ENCODE measurements around the gene FMN1.

DNA sequence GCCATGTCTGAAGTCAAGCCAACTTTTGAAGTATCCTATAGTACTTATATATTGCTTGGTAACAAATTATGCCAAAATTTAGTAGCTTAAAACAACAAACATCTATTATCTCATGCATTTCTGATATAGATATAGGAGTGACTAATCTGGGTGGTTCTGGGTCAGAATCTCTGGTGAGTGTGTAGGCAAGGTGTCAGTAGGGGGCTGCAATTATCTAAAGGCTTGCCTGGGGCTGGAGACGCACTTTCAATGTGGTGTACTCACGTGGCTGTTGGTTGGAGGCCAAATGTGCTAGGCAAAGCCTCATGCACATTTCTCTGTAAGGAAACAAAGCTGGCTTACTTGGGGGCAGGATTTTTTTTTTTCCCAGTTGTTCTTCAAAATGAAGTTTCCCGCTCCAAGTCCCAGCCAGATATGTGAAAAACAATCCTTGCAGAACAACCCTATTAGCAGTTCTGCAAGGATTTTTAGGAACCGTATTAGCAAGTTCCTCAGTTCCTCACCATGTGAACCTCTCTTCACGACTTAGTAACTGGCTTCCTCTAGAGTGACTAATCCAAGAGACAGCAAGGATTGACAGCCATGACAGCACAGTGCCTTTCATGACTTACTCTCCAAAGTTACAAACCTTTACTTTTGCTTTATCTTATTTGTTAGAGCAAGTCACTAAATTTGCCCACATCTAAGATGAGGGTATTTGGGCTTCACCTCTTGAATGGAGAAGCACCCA lies 450.9 kb downstream of the FMN1 start:
- TF ChIP-seq, protein P1, sequence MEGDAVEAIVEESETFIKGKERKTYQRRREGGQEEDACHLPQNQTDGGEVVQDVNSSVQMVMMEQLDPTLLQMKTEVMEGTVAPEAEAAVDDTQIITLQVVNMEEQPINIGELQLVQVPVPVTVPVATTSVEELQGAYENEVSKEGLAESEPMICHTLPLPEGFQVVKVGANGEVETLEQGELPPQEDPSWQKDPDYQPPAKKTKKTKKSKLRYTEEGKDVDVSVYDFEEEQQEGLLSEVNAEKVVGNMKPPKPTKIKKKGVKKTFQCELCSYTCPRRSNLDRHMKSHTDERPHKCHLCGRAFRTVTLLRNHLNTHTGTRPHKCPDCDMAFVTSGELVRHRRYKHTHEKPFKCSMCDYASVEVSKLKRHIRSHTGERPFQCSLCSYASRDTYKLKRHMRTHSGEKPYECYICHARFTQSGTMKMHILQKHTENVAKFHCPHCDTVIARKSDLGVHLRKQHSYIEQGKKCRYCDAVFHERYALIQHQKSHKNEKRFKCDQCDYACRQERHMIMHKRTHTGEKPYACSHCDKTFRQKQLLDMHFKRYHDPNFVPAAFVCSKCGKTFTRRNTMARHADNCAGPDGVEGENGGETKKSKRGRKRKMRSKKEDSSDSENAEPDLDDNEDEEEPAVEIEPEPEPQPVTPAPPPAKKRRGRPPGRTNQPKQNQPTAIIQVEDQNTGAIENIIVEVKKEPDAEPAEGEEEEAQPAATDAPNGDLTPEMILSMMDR (IDR thresholded peaks at IDR 0.05) = no peak
- no peak for TF ChIP-seq POLR2A (IDR thresholded peaks at IDR 0.05)
